Mesothelial cell of epicardium (in vitro differentiated cells): ENCODE results near the gene ZC3H10. TPM values are rescaled to one million over a fixed set of nuclear protein-coding genes. Genes with fewer than 3 reads are reported as not detected.

Source experiments
- DNase-seq, 2 experiments: peaks; one replicate each; pipeline ENCODE4 v3.0.0; 2021; ENCODE audit warnings: low spot score in 2 of 2; ENCODE audit not compliant: unreplicated experiment in 2 of 2
- H3K27ac Mint-ChIP-seq: 2 replicates; pipeline ENCODE4 v1.8.0; 2021; ENCODE audit warnings: mixed read lengths
- H3K27me3 Mint-ChIP-seq: 2 replicates; pipeline ENCODE4 v1.8.0; 2021; ENCODE audit warnings: low read depth, mixed read lengths
- H3K36me3 Mint-ChIP-seq: 2 replicates; pipeline ENCODE4 v1.8.0; 2021; ENCODE audit warnings: mixed read lengths
- H3K4me1 Mint-ChIP-seq: 2 replicates; pipeline ENCODE4 v1.8.0; 2021; ENCODE audit warnings: mixed read lengths
- H3K4me3 Mint-ChIP-seq: 2 replicates; pipeline ENCODE4 v1.8.0; 2021; ENCODE audit warnings: mild to moderate bottlenecking, moderate library complexity, mixed read lengths
- H3K9me3 Mint-ChIP-seq: 2 replicates; pipeline ENCODE4 v1.8.0; 2021; ENCODE audit warnings: mixed read lengths
- CTCF ChIP-seq: fragments of 200-600 bp; sonication (generic); IDR thresholded peaks from one replicate; pipeline ENCODE4 v1.5.0; 2021; ENCODE audit warnings: antibody characterized with exemption; ENCODE audit not compliant: unreplicated experiment
- total RNA-seq: library from RNA; stranded (reverse); gene quantifications from 3 replicates; pipeline ENCODE4 v1.2.1, GENCODE V29; 2021

Gene ZC3H10
- total RNA-seq, 1 donor from 2014 or later = 7.8 TPM

GRCh38 chr12:56129942-56130495 lies 12.0 kb downstream of the ZC3H10 start:
- Mint-ChIP-seq H3K9me3 (no peaks in the 10 kb centered on the region), H3K36me3 (peaks cover 29% of the 10 kb centered on the region), H3K4me3 (peak overlapping the region; percentile 95), H3K27ac (no peak overlapping the region), H3K4me1 (peaks cover 31% of the 10 kb centered on the region), H3K27me3 (no peaks in the 10 kb centered on the region)
- DNase-seq = no peak
- no peak for TF ChIP-seq CTCF

DNA sequence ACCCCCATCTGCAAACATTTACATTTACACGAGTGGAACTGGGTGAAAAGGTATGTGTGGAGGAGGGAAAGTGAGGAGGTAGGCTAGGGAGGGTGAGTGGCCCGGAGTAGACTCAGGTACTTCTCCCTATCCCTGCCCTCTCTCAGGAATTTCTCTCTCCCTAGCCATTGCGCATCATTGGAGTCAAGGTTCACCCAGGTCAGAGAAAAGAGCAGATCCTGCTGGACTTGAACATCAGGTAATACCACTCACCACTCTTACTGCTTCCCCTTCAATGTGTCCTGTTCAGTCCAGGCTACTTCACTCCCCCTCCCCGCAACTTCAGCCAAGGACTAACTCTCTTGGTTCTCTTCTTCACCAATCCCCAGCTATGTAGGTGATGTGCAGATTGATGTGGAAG lies 12.8 kb downstream of the ZC3H10 start:
- H3K9me3 Mint-ChIP-seq = no peaks in the 10 kb centered on the region
- no peak overlapping the region for H3K4me3 Mint-ChIP-seq
- H3K27me3 Mint-ChIP-seq = no peaks in the 10 kb centered on the region
- H3K36me3 Mint-ChIP-seq = peaks cover 31% of the 10 kb centered on the region
- DNase-seq = no peak
- H3K27ac Mint-ChIP-seq = no peak overlapping the region
- no peak for TF ChIP-seq CTCF
- H3K4me1 Mint-ChIP-seq = peaks cover 31% of the 10 kb centered on the region

GRCh38 chr12:56134897-56135296 lies 16.8 kb downstream of the ZC3H10 start:
- Mint-ChIP-seq H3K27me3 (no peaks in the 10 kb centered on the region), H3K4me1 (peaks cover 10% of the 10 kb centered on the region), H3K27ac (no peak overlapping the region), H3K36me3 (peaks cover 62% of the 10 kb centered on the region), H3K9me3 (no peaks in the 10 kb centered on the region), H3K4me3 (no peak overlapping the region)
- DNase-seq = no peak
- no peak for TF ChIP-seq CTCF

GRCh38 chr12:56137853-56138571 lies 19.9 kb downstream of the ZC3H10 start:
- no peaks in the 10 kb centered on the region for H3K9me3 Mint-ChIP-seq

DNA sequence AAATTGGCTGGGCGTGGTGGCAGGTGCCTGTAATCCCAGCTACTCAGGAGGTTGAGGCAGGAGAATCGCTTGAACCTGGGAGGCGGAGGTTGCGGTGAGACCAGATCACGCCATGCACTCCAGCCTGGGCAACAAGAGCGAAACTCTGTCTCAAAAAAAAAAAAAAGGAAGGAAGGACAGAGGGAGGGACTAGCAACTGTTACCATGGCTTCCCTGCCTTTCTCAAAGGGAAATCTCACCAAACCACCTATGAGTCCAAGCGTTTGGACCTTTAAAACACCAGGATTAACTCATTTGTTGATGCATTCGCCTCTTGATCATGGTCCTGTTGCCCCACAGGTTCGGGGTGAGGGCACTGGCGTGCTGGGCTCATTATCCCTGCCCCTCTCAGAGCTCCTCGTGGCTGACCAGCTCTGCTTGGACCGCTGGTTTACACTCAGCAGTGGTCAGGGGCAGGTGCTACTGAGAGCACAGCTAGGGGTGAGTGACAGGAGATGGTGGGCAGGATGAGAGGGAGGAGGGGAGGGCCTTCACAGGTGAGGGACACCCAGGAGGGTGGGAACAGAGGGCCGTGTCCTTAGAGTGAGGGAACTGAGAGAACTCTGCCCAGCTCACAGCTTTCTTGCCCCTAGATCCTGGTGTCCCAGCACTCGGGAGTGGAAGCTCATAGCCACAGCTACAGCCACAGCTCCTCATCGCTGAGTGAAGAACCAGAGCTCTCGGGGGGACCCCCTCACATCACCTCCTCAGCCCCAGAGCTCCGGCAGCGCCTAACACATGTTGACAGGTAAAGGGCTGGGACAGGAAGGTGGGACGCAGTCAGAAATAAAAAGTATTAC lies 24.1 kb downstream of the ZC3H10 start:
- no peak overlapping the region for H3K27ac Mint-ChIP-seq
- no peak for DNase-seq
- H3K4me1 Mint-ChIP-seq = peaks cover 7% of the 10 kb centered on the region
- no peak for TF ChIP-seq CTCF
- H3K4me3 Mint-ChIP-seq = no peak overlapping the region
- no peaks in the 10 kb centered on the region for H3K9me3 Mint-ChIP-seq
- H3K27me3 Mint-ChIP-seq = no peaks in the 10 kb centered on the region
- peaks cover 50% of the 10 kb centered on the region for H3K36me3 Mint-ChIP-seq

More at GRCh38 chr12:56137853-56138571, 19.9 kb downstream of the ZC3H10 start:
- Mint-ChIP-seq H3K36me3 (peaks cover 62% of the 10 kb centered on the region), H3K27ac (no peak overlapping the region), H3K27me3 (no peaks in the 10 kb centered on the region), H3K4me1 (no peaks in the 10 kb centered on the region), H3K4me3 (no peak overlapping the region)
- no peak for DNase-seq
- TF ChIP-seq CTCF = no peak
